T follicular helper cell (primary cell): ENCODE data around the gene DDIAS.
"Not testable (repeated sequence)": the region's sequence is repeated elsewhere in the genome, so short reads cannot be mapped to it uniquely, and the experiment has no call there.

Experiments used
- DNase-seq: peaks from one replicate; pipeline ENCODE4 v3.0.0-alpha.2; 2020; ENCODE audit warnings: low read depth

The DDIAS gene

GRCh38 chr11:82889133-82890001, 12.2 kb upstream of the DDIAS start:
- no peak for DNase-seq

- no peak for DNase-seq
These were observed 11.6 kb upstream of the DDIAS start for GRCh38 chr11:82890002-82890341.

- no peak for DNase-seq
These were observed 10.6 kb upstream of the DDIAS start for GRCh38 chr11:82890936-82891335.

GRCh38 chr11:82892611-82893169, 8.8 kb upstream of the DDIAS start:
- no peak for DNase-seq

- no peak for DNase-seq
These were observed 6.0 kb upstream of the DDIAS start for GRCh38 chr11:82895437-82896091.

- no peak for DNase-seq
These were observed 5.4 kb upstream of the DDIAS start for GRCh38 chr11:82896183-82896582.

GRCh38 chr11:82898241-82898640, 3.3 kb upstream of the DDIAS start:
- DNase-seq, result no peak

GRCh38 chr11:82899186-82899820, 2.2 kb upstream of the DDIAS start:
- DNase-seq, result no peak

GRCh38 chr11:82899957-82900276, 1.6 kb upstream of the DDIAS start:
- no peak for DNase-seq

- peak; percentile 90 for DNase-seq
These were observed 1.0 kb upstream of the DDIAS start, which contains the start of gene PRCP for GRCh38 chr11:82900277-82901164. PRCP (minus strand) TSS chr11:82900430; CDS start chr11:82900402, 28 bp downstream.

GRCh38 chr11:82901922-82902485, 468 bp downstream of the DDIAS start:
- no peak for DNase-seq

GRCh38 chr11:82902880-82903279, 1.3 kb downstream of the DDIAS start:
- no peak for DNase-seq

GRCh38 chr11:82903843-82904586, 2.5 kb downstream of the DDIAS start:
- no peak for DNase-seq

- no peak for DNase-seq
These were observed 4.7 kb downstream of the DDIAS start for GRCh38 chr11:82906236-82906635.

GRCh38 chr11:82906931-82907330, 5.4 kb downstream of the DDIAS start:
- no peak for DNase-seq

- no peak for DNase-seq
These were observed 5.8 kb downstream of the DDIAS start for GRCh38 chr11:82907371-82907770.

GRCh38 chr11:82908311-82908710, 6.8 kb downstream of the DDIAS start:
- no peak for DNase-seq

- no peak for DNase-seq
These were observed 7.6 kb downstream of the DDIAS start for GRCh38 chr11:82909015-82909640.

- not testable (repeated sequence) for DNase-seq
These were observed 18.2 kb downstream of the DDIAS start for GRCh38 chr11:82919786-82920185.

GRCh38 chr11:82920227-82920626, 18.7 kb downstream of the DDIAS start:
- DNase-seq, result not testable (repeated sequence)
